ENCODE results near the gene NCS1. TPM values are rescaled to one million over a fixed set of nuclear protein-coding genes. Genes with fewer than 3 reads are reported as not detected.

NCS1 gene
- total and polyA plus RNA-seq, 2 of the 8 experiments (the other 6 are each of a cell fraction or from before 2014, with no cell fraction given): 34.7 to 47.6 TPM

- Histone ChIP-seq H3K56ac (replicated peaks; ENCODE audit: insufficient read length, low read depth, low read length) (no peak overlapping the region), H4K5ac (ENCODE audit: insufficient read length, low read depth, low read length) (no peak overlapping the region), H3K79me1 (ENCODE audit: low read depth, low read length) (peaks cover 13% of the 10 kb centered on the region), H3K4me2 (ENCODE audit: insufficient read depth in 1 of 2, low read depth in 2 of 2, low read length in 2 of 2) (peak overlapping the region; percentile 85 to 95), H3K23me2 (ENCODE audit: low read depth, low read length) (peaks cover 11% of the 10 kb centered on the region), H4K8ac (ENCODE audit: extremely low read depth, insufficient read depth, low read length) (no peak overlapping the region), H3K23ac (ENCODE audit: insufficient read length) (no peak overlapping the region), H2BK15ac (ENCODE audit: low read length) (0 out of 2 replicates have a peak overlapping the region, but pooled peaks have one; percentile 65), H3K9ac (replicated peaks in 1 of 4; ENCODE audit: extremely low read depth in 1 of 4, low read depth in 3 of 4, low read length in 3 of 4) (no peak overlapping the region), H3K4me1 (replicated peaks in 1 of 4; ENCODE audit: control insufficient read depth in 3 of 4, insufficient read depth in 4 of 4, low read length in 3 of 4) (peaks cover 4 to 14% (median 10%) of the 10 kb centered on the region in 4 experiments), H2AFZ (ENCODE audit: low read length) (no peak overlapping the region), H3K36me3 (ENCODE audit: control insufficient read depth in 2 of 4, insufficient read depth in 4 of 4, low read length in 3 of 4) (no peaks in the 10 kb centered on the region), H2BK12ac (ENCODE audit: low read depth, low read length) (peak overlapping the region; percentile 94; the same call in 1 of the 2 replicates), H4K20me1 (replicated peaks in 1 of 2; ENCODE audit: control insufficient read depth in 1 of 2, insufficient read depth in 2 of 2, low read length in 2 of 2) (peaks cover 3 to 12% of the 10 kb centered on the region in 2 experiments), H4K91ac (replicated peaks; ENCODE audit: insufficient read length, low read length) (peak overlapping the region; percentile 72), H2BK20ac (ENCODE audit: low read length) (no peak overlapping the region), H3K79me2 (ENCODE audit: control insufficient read depth in 1 of 2, insufficient read depth in 2 of 2, low read length in 2 of 2) (peaks cover 0 to 24% of the 10 kb centered on the region in 2 experiments; a peak in 2 of 4 replicates), H3K9me3 (ENCODE audit: insufficient read depth in 2 of 2, low read depth in 1 of 2, low read length in 1 of 2) (no peaks in the 10 kb centered on the region), H3K27me3 (replicated peaks in 1 of 4; ENCODE audit: control insufficient read depth in 3 of 4, extremely low read depth in 1 of 4, insufficient read depth in 3 of 4, low read length in 3 of 4) (peaks cover 0 to 13% (median 5%) of the 10 kb centered on the region in 4 experiments; a peak in 3 of 7 replicates), H2BK5ac (ENCODE audit: low read depth, low read length) (peak overlapping the region; percentile 52; the same call in 1 of the 2 replicates), H3K18ac (ENCODE audit: extremely low read depth, low read length) (peak overlapping the region; percentile 73), H3K4me3 (ENCODE audit: extremely low read depth in 1 of 4, insufficient read depth in 2 of 4, low read depth in 3 of 4, low read length in 4 of 4) (peak overlapping the region; percentile 44 to 80 (median 54); a peak in 6 of 8 replicates), H2AK5ac (ENCODE audit: low read depth, low read length) (0 out of 2 replicates have a peak overlapping the region, but pooled peaks have one; percentile 82), H3K4ac (replicated peaks; ENCODE audit: insufficient read length, low read depth, low read length) (peak overlapping the region; percentile 54), H3K14ac (ENCODE audit: insufficient read length) (no peak overlapping the region), H3K27ac (ENCODE audit: low read depth, low read length) (no peak overlapping the region), H2BK120ac (replicated peaks; ENCODE audit: low read depth, low read length) (no peak overlapping the region)
- 76% methylated on average over 9 of the region's 9 CpGs; no CpG with 5 or more reads in 1 of the 2 experiments for WGBS, 2 experiments (ENCODE audit: extremely low coverage in 1 of 2, insufficient coverage in 1 of 2, insufficient read length in 1 of 2, insufficient replicate concordance in 2 of 2, low coverage in 1 of 2, low lambda C conversion rate in 2 of 2, missing lambda C conversion rate in 1 of 2)
- POLR2A ChIA-PET (ENCODE audit: partially characterized antibody): interaction anchor here (1.0 to 1.8 kb wide), 3 partner anchors 20 to 35 kb away, joined by 3 to 5 read pairs (median 4); no protein-coding TSS in a partner anchor
- DNase-seq (ENCODE audit: low read depth in 1 of 2, low spot score in 2 of 2) (no peak), FAIRE-seq (no peak)
- CTCF ChIA-PET (ENCODE audit: partially characterized antibody): interaction anchor here (0.7 to 2.8 kb wide), 13 partner anchors 8 to 154 kb away, joined by 3 to 20 read pairs (median 4); no protein-coding TSS in a partner anchor
- TF ChIP-seq CTCF (IDR thresholded peaks at IDR 0.05; ENCODE audit: control extremely low read depth in 1 of 3, insufficient read depth in 1 of 3, low read depth in 1 of 3, low read length in 3 of 3): no peak
- no peak for TF ChIP-seq SP2 (IDR thresholded peaks at IDR 0.05; ENCODE audit: low read length)
Observed at GRCh38 chr9:130173666-130173983, 1.4 kb downstream of the NCS1 start.

All from H1 (cell line).